Activated naive CD4-positive, alpha-beta T cell treated with anti-CD3 and anti-CD28 coated beads, Interleukin-2, amount 50 U/mL, for 72 hours (primary cell): ENCODE data around the gene C2orf76. TPM values are rescaled to one million over a fixed set of nuclear protein-coding genes. Genes with fewer than 3 reads are reported as not detected.
A peak's percentile ranks its signal among the peaks of the same experiment; 100 is the strongest.

Source experiments
- ATAC-seq, 2 donors: fragments of 150-1000 bp; cut with Tn5 transposase; 2 replicates each; pipeline ENCODE4 v1.10.0; 2021; ENCODE audit warnings: mild to moderate bottlenecking in 2 of 2, moderate library complexity in 2 of 2
- DNase-seq, 2 donors: peaks; one replicate each; pipeline ENCODE4 v3.0.0; 2021 to 2022; ENCODE audit warnings: low spot score in 2 of 2
- H3K27ac Mint-ChIP-seq, 2 donors: one replicate each; pipeline ENCODE4 v1.8.0; 2022; ENCODE audit warnings: mild to moderate bottlenecking in 2 of 2, mixed read lengths in 2 of 2
- H3K36me3 Mint-ChIP-seq, 2 donors: one replicate each; pipeline ENCODE4 v1.8.0; 2022; ENCODE audit warnings: mixed read lengths in 2 of 2
- H3K9me3 Mint-ChIP-seq, 2 donors: one replicate each; pipeline ENCODE4 v1.8.0; 2022; ENCODE audit warnings: mixed read lengths in 2 of 2
- total RNA-seq, 2 donors: library from RNA; stranded (reverse); gene quantifications; one replicate each; pipeline ENCODE4 v1.2.3, GENCODE V29; 2022

Gene C2orf76
- total RNA-seq, 2 donors from 2014 or later, result 6.1 to 31.6 TPM

- Mint-ChIP-seq H3K9me3 (no peaks in the 10 kb centered on the region), H3K36me3 (no peaks in the 10 kb centered on the region), H3K27ac (peak overlapping the region in 1 of 2 donors; percentile 31)
- no peak for ATAC-seq
- DNase-seq, result no peak
Measured at GRCh38 chr2:119323459-119323858, 43.2 kb downstream of the C2orf76 start.

DNA sequence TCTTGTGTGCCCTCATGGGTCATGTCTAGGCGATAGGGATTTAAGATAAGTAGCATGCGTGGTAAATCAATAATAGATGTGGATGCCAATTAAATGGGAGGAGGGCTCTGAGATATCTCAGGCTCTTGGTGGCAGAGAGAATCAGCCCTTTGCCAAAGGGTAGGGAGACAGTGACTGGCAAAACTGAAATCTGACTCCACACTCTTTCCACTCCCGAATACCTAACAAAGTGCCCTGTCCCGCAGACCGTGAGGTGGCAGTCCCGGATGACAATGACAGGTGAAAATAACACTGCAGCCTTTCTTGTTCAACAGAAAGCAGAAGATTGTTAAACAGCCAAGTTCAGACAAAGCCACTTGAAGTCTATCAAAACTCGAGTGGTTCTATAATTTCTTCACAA lies 47.0 kb downstream of the C2orf76 start:
- no peak for ATAC-seq
- no peak overlapping the region for H3K27ac Mint-ChIP-seq
- no peaks in the 10 kb centered on the region for H3K9me3 Mint-ChIP-seq
- DNase-seq, result no peak
- H3K36me3 Mint-ChIP-seq, result no peaks in the 10 kb centered on the region

DNA sequence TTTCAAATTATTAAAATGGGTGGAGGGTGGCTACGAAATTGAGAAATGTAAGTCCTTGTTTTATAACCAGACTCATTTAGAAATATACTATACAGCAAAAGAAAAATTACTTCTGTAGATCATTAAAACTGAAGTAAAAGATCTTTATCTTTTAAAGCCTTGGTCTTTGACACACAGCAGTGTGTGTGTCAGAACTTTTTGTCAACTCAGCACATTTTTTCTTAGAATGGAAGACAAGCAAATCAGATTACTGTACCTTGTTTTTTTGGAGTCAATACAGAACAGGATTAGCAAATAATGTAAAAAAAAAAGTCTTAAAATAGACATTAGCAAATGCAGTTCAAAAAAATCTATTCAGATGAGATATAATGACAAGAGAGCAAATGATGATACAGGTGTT lies 49.1 kb downstream of the C2orf76 start:
- no peak for ATAC-seq
- no peak overlapping the region for H3K27ac Mint-ChIP-seq
- H3K9me3 Mint-ChIP-seq, result no peaks in the 10 kb centered on the region
- H3K36me3 Mint-ChIP-seq, result no peaks in the 10 kb centered on the region
- no peak for DNase-seq

- Mint-ChIP-seq H3K9me3 (no peaks in the 10 kb centered on the region), H3K27ac (no peak overlapping the region), H3K36me3 (peaks cover 0 to 1% of the 10 kb centered on the region in 2 donors)
- ATAC-seq (no peak), DNase-seq (no peak)
Measured at GRCh38 chr2:119316066-119316465, 50.6 kb downstream of the C2orf76 start.

DNA sequence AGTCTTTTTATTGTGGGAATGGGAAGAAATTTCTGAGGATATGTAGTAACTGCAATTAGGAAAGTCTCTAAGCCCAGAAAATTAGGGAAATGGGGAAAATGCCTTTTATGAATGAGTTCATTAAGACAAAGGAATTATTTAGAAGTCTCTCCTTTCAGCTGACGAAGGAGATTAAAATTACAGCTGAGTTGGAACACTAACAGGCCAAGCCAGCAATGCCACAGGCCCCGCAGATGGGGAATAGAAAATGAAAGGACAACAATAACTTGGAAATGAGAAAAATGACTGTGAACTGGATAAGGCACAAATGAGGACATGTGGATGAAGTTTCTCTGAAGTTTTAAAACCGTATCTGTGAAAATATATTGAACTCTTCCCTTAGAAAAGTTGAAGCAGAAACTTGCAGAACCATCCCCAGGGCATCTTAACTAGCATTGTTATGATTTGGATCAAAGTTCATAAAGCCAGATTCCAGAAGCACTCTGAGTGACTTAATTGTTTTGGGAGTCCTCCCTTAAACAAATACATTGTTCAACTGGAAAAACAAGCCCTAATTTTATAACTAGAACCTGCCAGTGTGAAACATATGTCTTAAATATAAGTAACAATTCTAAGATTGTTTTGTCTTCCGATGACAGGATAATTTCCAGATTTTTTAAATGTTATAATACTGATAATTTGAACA lies 51.3 kb downstream of the C2orf76 start:
- Mint-ChIP-seq H3K27ac (no peak overlapping the region), H3K36me3 (peaks cover 0 to 5% of the 10 kb centered on the region in 2 donors), H3K9me3 (no peaks in the 10 kb centered on the region)
- DNase-seq (no peak), ATAC-seq (no peak)

GRCh38 chr2:119311831-119312230 lies 54.8 kb downstream of the C2orf76 start:
- Mint-ChIP-seq H3K9me3 (no peaks in the 10 kb centered on the region), H3K36me3 (peaks cover 0 to 5% of the 10 kb centered on the region in 2 donors), H3K27ac (no peak overlapping the region)
- DNase-seq, result no peak
- no peak for ATAC-seq

GRCh38 chr2:119311371-119311770 lies 55.3 kb downstream of the C2orf76 start:
- H3K9me3 Mint-ChIP-seq, result no peaks in the 10 kb centered on the region
- ATAC-seq (no peak), DNase-seq (no peak)
- H3K27ac Mint-ChIP-seq, result no peak overlapping the region
- H3K36me3 Mint-ChIP-seq, result peaks cover 0 to 5% of the 10 kb centered on the region in 2 donors

DNA sequence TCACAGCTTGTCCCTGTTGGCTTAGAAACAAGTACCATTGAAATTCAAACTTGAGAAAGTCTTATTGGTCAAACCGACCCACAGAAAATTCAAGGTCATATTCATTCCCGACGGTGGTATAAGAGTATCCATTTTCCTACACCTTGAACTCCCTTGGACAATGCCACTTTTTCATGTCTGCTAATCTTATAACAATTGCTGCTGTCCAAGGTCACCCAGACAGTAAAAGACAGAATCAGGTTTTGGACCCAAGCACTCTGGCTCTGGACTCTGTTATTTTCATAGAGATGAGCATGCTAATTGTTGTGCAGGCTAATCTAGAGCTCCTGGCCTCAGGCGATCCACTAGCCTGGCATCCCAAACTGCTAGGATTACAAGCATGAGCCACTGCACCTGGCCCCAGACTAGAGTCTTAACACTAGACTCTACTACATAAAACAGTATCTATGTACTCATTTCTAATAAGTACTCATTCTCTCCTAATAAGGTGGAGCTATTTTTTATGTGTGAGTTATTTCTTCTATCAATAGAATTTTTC lies 57.8 kb downstream of the C2orf76 start:
- Mint-ChIP-seq H3K27ac (no peak overlapping the region), H3K36me3 (peaks cover 0 to 5% of the 10 kb centered on the region in 2 donors), H3K9me3 (no peaks in the 10 kb centered on the region)
- DNase-seq (no peak), ATAC-seq (no peak)

DNA sequence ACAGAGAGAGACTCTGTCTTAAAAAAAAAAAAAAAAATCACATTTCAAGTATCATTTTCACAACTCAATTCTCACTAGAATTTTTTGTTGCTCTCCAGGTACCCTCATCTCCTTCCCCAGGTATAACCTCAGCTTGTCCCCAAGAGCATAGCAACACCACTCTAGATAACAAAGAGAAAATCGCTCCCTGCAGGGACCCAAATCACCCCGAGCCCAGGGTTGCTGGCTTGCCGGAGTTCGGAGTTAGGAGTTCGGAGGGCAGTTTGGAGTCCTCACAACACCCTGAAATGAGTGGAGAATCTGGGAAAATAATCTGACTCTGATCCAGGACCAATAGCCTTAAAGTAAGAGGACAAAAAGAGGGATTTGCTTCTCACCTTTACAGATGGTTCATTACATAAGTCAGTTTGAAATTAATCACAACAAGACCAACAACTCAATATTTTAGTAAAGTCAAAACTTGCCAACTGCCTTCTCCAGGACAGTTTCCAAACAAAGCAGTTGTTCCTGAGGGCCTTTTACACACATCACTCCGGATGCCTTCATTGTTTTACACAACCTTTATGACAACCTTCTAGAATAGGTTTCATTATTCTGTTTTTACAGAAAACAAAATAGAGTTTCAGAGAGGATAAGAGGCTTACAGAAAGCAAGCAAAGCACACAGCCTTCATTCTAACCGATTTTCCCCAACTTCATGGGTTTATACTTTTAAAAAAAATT lies 59.1 kb downstream of the C2orf76 start:
- DNase-seq (no peak), ATAC-seq (no peak)
- no peaks in the 10 kb centered on the region for H3K9me3 Mint-ChIP-seq
- peak overlapping the region in 1 of 2 donors; percentile 20 for H3K27ac Mint-ChIP-seq
- H3K36me3 Mint-ChIP-seq, result peaks cover 0 to 5% of the 10 kb centered on the region in 2 donors

DNA sequence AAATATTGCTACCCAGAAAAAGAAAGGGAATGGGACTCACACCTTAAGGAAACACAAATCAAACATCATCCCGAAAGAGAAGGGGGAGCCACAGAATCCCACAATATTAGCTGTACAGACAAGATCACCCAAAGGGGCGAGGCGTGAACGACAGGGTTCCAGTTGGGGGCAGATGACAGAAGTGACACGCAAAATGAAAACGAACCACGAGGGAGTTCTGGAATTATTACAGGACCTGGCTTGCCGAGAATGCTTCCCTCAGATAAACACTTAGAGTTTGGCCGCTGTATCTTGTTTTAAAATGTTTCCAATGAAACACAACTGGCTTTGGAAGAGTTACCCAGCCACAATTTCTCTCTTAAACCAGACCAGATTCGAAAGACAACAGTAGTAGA lies 60.4 kb downstream of the C2orf76 start:
- no peak for ATAC-seq
- H3K9me3 Mint-ChIP-seq, result no peaks in the 10 kb centered on the region

GRCh38 chr2:119305497-119306195 lies 61.0 kb downstream of the C2orf76 start:
- Mint-ChIP-seq H3K9me3 (no peaks in the 10 kb centered on the region), H3K27ac (no peak overlapping the region), H3K36me3 (no peaks in the 10 kb centered on the region)
- ATAC-seq, result no peak
- no peak for DNase-seq

More for the DNA sequence above, 60.4 kb downstream of the C2orf76 start:
- H3K36me3 Mint-ChIP-seq, result peaks cover 0 to 5% of the 10 kb centered on the region in 2 donors
- H3K27ac Mint-ChIP-seq, result no peak overlapping the region
- no peak for DNase-seq

DNA sequence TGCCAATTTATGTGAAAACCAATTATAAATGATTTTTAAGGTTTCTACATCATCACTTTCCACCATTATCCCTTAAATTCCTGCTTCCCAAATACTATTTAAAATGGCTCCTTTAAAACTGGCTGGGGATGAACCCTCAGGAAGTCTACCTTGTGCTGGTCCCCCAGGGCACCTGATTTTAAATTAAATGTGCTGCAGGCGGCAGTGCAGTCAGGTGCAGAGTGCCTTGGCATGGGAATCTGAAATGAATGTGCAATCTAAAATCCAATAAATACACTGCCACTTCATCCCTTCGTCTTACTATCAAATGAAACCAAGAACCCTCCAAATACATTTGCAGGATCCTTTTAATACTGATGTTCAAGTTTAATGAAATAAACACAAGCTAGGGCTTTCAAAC lies 61.8 kb downstream of the C2orf76 start:
- H3K9me3 Mint-ChIP-seq, result no peaks in the 10 kb centered on the region
- peaks cover 0 to 6% of the 10 kb centered on the region in 2 donors for H3K36me3 Mint-ChIP-seq
- no peak overlapping the region for H3K27ac Mint-ChIP-seq
- DNase-seq, result no peak
- no peak for ATAC-seq

DNA sequence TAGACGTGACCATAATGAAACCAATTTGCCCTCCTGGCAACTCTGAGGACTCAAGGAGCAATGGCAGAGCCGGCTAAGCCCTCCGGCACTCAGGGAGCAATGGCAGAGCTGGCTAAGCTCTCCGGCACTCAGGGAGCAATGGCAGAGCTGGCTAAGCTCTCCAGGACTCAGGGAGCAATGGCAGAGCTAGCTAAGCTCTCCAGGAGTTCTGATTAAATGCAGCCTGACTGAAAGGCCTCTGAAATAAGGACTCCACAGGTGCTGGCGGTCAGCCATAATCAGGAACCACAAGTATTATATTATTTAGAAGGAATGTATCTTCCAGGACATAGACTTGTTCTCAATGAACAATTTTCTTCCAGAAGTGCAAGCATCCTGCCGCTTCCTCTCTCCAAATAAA lies 65.2 kb downstream of the C2orf76 start:
- DNase-seq, result no peak
- Mint-ChIP-seq H3K9me3 (no peaks in the 10 kb centered on the region), H3K36me3 (peaks cover 0 to 7% of the 10 kb centered on the region in 2 donors), H3K27ac (no peak overlapping the region)
- ATAC-seq, result no peak

- ATAC-seq, result no peak
- Mint-ChIP-seq H3K27ac (no peak overlapping the region), H3K9me3 (no peaks in the 10 kb centered on the region), H3K36me3 (peaks cover 0 to 7% of the 10 kb centered on the region in 2 donors)
- DNase-seq, result no peak
Measured at GRCh38 chr2:119295688-119296375, 70.8 kb downstream of the C2orf76 start.

DNA sequence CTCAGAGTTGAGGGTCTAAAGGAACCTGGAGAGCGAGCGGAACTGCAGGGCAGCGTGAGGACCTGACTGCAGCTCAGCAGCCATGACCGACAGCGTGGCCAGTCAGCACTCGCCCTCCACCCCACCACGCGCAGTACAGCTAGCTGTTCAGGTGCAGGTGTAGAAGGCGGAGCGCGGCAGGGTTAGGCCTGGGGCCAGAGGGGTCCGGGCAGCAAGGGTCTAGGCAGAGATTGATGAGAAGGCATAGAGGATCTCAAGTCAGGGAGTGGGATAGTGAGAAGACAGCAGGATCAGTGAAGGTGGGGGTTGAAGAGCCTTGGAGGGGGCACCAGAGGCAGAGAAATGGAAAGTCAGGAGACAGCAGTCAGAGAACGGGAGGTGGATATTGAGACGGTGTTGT lies 72.0 kb downstream of the C2orf76 start:
- Mint-ChIP-seq H3K36me3 (no peaks in the 10 kb centered on the region), H3K9me3 (no peaks in the 10 kb centered on the region), H3K27ac (no peak overlapping the region)
- DNase-seq, result no peak
- no peak for ATAC-seq

DNA sequence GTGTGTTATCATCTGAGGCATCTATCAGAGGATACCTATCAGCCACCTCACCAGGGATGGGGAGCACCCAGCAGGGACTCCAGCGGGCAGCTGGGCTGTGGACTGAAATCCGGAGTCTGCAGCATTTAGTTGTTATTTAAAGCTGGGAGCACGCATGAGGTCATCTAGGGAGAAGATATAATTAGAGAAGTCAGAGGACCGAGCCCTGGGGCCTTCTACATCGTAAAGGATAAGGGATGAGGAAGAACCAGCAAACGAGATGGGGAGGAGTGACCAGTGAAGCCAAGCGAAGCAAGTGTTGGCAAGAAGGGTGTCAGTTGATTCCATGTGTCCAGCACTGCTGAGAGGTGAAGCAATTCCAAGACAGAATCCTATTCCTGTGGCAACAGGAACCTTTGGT lies 72.7 kb downstream of the C2orf76 start:
- DNase-seq, result no peak

DNA sequence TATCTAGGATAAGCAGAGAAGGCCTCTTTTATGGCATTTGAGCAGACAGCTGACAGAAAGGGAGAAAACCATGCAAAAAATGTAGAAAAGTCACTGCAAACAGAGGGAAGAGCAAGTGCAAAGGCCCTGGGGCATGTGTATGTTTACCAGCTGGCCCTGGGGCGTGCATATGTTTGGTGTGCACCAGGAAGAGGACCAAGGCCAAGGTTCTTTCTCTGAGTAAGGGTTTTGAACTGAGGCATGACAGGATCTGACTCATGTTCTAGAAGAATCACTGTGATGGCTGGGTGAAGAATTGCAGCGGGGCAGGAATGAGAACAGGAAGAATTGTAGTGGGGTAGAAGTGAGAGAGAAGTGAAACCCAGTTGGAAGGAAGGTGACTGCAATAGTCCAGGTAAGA lies 73.4 kb downstream of the C2orf76 start:
- Mint-ChIP-seq H3K36me3 (no peaks in the 10 kb centered on the region), H3K27ac (no peak overlapping the region)
- DNase-seq, result no peak

More for the DNA sequence above, 72.7 kb downstream of the C2orf76 start:
- no peaks in the 10 kb centered on the region for H3K36me3 Mint-ChIP-seq
- no peak for ATAC-seq
- no peak overlapping the region for H3K27ac Mint-ChIP-seq
- H3K9me3 Mint-ChIP-seq, result no peaks in the 10 kb centered on the region

More for the DNA sequence above, 73.4 kb downstream of the C2orf76 start:
- H3K9me3 Mint-ChIP-seq, result no peaks in the 10 kb centered on the region
- no peak for ATAC-seq
